HG03521 (cell line): Measurements from ENCODE around the gene NHSL1.

Source experiments
- ATAC-seq: cut with Tn5 transposase; IDR thresholded peaks from one replicate; pipeline ENCODE4 v1.9.1; 2021; ENCODE audit warnings: mild to moderate bottlenecking, moderate library complexity; ENCODE audit not compliant: unreplicated experiment

The NHSL1 gene

DNA sequence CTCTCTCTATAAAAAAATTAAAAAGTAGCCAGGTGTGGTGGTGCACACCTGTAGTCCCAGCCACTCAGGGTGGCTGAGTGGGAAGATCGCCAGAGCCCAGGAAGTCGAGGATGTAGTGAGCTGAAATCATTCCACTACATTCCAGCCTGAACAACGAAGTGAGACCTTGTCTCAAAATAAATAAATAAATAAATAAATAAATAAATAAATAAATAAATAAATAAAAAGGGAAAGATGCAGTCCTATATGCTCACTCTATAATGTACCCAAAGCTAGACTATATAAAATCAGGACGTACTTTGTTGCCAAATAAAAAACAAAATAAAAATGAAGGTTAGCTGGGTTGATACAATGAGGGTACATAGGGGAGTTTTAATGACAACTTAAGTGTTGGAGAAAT, 26.1 kb upstream of the NHSL1 start:
- no peak for ATAC-seq

- ATAC-seq = no peak
Measured at GRCh38 chr6:138524526-138524925, 25.2 kb upstream of the NHSL1 start.

DNA sequence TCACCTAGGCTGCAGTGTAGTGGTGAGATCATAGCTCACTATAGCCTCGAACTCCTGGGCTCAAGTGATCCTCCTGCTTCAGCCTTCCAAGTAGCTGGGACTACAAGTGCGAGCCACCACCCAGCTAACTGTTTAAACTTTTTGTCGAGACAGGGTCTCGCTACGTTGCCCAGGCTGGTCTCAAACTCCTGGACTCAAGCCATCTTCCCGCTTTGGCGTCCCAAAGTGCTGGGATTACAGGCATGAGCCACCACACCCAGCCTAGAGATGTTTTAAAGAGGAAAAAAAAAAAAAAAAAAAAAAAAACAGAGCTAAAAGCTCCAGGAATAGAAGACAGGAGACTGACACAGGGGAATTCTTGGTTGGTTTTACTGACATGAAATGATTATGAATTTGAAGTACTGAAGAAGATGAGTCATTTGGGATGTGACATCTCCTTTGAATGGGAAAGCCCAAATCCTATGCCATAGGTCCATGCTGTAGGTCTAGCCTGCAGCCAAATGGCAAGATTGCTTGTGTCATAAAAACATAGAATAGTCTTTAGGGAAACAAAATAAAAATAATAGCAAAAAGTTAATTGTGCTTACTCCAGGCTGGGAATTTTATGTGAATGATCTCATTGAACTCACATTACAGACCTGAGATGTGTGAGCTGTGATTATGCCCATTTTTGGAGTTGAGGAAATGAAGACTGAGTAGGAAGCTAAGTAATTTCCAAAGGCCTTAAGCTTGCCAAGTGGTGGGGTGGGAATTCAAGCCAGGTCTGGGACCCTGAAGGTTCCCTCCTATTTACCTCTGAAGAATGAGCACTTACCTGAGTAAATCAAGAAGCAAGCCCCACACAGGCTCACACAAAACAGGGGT, 24.3 kb upstream of the NHSL1 start:
- no peak for ATAC-seq

- ATAC-seq = no peak
Measured at GRCh38 chr6:138522611-138523010, 23.3 kb upstream of the NHSL1 start.

GRCh38 chr6:138521790-138522189, 22.5 kb upstream of the NHSL1 start:
- no peak for ATAC-seq

DNA sequence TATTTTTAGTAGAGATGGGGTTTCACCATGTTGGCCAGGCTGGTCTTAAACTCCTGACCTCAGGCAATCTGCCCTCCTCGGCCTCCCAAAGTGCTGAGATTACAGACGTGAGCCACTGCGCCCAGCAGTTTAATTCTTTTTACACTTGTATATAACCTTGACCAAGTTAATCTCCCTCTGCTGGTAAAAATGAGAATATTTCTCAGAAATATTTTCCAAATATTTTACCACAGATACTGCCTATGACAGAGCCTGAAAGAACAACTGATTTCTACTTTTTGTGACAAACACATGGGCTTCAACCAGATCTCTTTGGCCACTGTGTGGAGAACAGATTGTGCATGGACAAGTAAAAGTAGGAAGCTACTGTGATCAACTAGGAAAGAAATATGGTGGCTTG, 21.2 kb upstream of the NHSL1 start:
- no peak for ATAC-seq

GRCh38 chr6:138518054-138518453, 18.8 kb upstream of the NHSL1 start:
- ATAC-seq = no peak

GRCh38 chr6:138517635-138518034, 18.3 kb upstream of the NHSL1 start:
- peak; percentile 80 for ATAC-seq

DNA sequence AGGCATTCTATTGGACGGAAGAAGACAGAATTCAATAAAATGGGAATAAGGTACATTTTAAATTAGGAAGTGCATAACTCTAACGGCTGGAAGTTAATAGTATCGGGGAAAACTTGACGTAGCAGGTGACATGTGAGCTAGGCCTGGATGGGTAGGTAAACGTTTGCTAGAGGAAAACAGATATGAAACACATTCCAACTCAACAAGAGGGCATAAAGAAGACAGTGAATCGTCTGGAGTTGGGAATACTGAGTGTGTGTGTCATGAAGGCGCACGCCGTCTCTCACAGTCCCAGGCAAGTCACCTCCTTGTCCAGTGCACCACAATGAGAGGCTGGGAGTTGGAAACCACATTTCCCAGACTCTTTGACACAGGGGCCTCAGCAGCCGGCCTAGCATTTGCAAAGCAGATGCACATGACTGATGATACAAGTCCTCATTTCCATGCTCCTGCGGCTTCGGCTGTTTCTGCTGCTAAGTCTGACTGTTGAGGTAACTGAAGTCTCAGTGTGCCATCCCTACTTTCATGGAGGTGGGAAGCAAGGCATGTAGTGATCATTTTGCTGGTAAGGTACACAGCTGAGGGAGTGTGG, 16.5 kb upstream of the NHSL1 start:
- ATAC-seq = no peak

DNA sequence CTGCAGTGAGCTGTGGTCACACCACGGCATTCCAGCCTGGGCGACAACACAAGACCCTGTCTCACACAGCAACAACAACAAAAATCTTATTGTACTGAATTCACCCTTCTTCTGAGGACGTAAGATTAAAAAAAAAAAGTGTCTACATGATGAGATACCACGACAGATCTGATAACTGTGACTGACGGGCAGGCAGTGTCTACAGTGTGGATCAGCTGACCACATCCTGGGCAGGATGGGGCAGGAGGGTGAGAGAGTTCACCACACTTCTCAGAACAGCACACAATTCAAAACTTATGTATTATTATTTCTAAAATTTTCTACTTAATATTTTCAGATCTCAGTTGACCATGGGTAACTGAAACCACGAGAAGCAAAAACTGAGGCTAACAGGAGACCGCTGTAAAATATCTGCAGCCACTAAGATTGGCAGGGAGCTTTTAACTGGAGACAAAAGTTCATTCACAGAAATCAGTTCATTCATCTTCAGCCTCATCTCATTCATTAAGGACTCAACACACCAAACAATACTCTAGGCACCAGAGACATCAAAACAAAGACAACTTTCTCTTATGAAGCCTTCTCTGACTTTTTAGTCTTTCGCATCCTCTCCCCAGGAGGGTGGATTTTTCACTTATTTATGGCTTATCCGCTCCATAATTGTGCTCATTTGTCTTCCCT, 15.7 kb upstream of the NHSL1 start:
- no peak for ATAC-seq

GRCh38 chr6:138512609-138513008, 13.3 kb upstream of the NHSL1 start:
- no peak for ATAC-seq

DNA sequence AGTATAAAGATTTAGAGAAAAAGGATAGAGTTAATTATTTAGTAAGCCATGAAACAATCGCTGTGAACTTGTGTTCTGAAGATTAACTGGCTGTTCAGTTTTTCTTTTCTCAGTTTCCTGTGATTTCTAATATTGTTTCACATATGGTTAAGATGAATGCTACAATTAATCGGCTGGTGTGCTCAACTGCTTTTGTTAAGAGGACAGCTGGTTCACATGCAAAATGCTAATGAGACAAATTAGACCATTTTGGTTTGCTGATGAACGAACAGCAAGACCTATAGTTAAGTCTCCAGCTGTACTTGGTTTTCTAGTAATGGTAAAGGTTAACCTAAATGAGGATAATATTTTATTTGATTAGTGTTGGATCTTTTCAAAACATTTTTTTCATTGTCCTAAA, 10.8 kb upstream of the NHSL1 start:
- no peak for ATAC-seq

DNA sequence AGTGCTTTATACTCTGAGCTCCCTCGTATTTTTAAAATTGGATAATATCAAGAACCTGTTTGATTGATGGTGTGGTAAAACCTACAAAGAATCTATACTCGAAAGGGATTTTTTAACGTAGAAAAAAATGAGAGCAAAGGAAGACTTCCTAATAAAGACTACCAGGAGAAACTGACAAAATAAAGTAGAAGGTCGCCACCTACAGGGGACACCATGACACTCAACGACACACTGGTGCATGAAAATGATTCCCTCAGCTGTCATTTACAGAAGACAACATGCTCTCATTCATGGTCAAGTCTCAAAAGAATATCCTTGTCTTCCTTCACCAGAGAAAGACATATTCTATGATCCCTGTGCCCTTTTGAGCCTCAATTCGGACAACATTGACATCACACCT, 10.1 kb upstream of the NHSL1 start:
- ATAC-seq = no peak

DNA sequence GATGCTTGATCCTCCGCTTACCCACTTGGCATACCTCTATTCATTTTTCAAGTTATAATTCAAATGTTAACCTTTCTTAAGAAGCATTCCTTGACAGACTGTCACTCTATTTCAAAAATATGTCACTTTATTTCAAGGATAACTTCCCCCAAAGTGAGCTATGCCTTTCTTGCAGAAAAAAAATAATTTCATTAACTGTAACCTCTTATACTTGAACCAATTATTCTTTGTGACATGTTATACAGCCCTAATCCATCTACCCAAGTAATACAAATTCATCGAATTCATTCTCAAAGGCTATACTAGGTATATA, 9.3 kb upstream of the NHSL1 start:
- no peak for ATAC-seq

GRCh38 chr6:138507977-138508675, 8.8 kb upstream of the NHSL1 start:
- no peak for ATAC-seq

DNA sequence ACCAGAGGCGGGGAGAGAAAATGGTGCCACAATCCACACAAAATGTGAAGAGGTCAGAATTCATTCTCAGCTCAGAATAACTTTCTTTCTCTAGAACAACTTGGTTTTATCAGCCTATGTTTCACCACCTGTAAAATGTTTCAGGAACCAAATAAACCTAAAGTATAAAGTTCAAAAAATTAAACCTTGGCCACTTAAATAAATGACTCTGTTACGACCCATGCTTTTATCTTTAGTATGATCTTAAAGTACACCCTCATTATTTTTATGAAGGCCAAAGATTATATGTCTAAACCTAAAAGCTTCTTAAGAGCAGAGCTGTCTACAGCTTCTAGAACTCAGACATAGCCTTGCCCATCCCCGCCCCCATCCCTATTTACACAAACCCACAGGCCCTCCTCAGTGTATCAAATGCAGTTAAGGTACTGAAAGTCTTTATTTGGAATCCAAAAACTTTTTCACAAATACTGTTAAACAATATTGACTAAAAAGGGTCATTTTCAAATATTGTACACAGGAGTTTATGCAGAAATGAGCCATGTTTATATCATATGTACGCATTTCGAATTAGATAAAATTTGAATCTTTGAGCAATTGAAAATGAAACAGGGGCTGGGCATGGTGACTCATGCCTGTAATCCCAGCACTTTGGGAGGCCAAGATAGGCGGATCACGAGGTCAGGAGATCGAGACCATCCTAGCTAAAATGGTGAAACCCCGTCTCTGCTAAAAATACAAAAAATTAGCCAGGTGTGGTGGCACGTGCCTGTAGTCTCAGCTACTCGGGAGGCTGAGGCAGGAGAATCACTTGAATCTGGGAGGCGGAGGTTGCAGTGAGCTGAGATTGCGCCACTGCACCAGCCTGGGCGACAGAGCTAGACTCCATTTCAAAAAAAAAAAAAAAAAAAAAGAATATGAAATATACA, 5.7 kb upstream of the NHSL1 start:
- no peak for ATAC-seq

GRCh38 chr6:138503881-138504680, 4.8 kb upstream of the NHSL1 start:
- no peak for ATAC-seq

DNA sequence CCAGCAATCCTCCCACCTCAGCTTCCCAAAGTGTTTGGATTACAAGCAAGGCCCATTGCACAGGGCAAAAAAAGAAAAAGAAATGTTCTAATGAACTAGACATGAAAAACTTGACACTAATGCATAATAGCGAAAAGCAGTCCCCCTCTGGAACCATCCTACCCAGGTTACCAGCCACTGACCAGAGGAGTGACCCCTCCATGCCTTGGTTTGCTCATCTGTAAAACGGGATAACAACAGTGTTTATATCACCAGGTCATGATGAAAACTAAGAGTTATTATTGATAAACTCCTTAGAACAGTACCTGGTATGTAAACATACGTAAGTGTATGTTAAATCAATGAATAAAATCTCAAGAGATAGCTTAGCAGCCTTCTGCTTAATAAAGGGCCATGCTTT, 3.3 kb upstream of the NHSL1 start:
- no peak for ATAC-seq

GRCh38 chr6:138500867-138501446, 1.7 kb upstream of the NHSL1 start:
- no peak for ATAC-seq
